ENCODE data around the gene VCP. TPM values are rescaled to one million over a fixed set of nuclear protein-coding genes. Genes with fewer than 3 reads are reported as not detected.
A peak's percentile ranks its signal among the peaks of the same experiment; 100 is the strongest.

The VCP gene
- total and polyA plus RNA-seq, 9 of the 15 experiments (the other 6 are each of a cell fraction or from before 2014, with no cell fraction given), result 7.1 to 257 (median 199) TPM

- no peak for TF ChIP-seq ZMIZ1 (IDR thresholded peaks at IDR 0.05; ENCODE audit: low read depth in 2 of 2, low read length in 2 of 2)
Measured at GRCh38 chr9:35073279-35073612, 821 bp upstream of the VCP start (continued).

GRCh38 chr9:35071814-35072460, 488 bp downstream of the VCP start:
- Histone ChIP-seq H2AFZ (ENCODE audit: low read depth, low read length) (peak overlapping the region; percentile 64; the same call in 1 of the 2 replicates), H3K4me1 (replicated peaks in 1 of 2; ENCODE audit: control insufficient read depth in 2 of 2, insufficient read depth in 2 of 2, low read length in 2 of 2) (peaks cover 5 to 15% of the 10 kb centered on the region in 2 experiments; a peak in 3 of 5 replicates), H3K27me3 (ENCODE audit: control insufficient read depth in 2 of 2, insufficient read depth in 2 of 2, low read length in 2 of 2) (no peaks in the 10 kb centered on the region), H3K9ac (ENCODE audit: insufficient read depth in 1 of 2, low read depth in 2 of 2, low read length in 2 of 2) (peak overlapping the region; percentile 93 to 95), H3K4me2 (ENCODE audit: insufficient read depth, low read length) (peak overlapping the region; percentile 90), H3K9me1 (ENCODE audit: control insufficient read depth, insufficient read depth, low read length) (no peaks in the 10 kb centered on the region), H3K79me2 (ENCODE audit: control insufficient read depth, insufficient read depth, low read length) (peaks cover 54% of the 10 kb centered on the region), H3K36me3 (ENCODE audit: control insufficient read depth, insufficient read depth, low read length) (peaks cover 78% of the 10 kb centered on the region), H3K4me3 (peak overlapping the region; percentile 99), H3K27ac (ENCODE audit: extremely low read depth, low read depth, low read length) (peak overlapping the region; percentile 97), H3K9me3 (replicated peaks; ENCODE audit: control insufficient read depth, insufficient read depth, low read depth, low read length) (no peaks in the 10 kb centered on the region), H4K20me1 (replicated peaks; ENCODE audit: control insufficient read depth, insufficient read depth, low read length) (peaks cover 33% of the 10 kb centered on the region)
- BruUV-seq (replicated peaks), result no TSS peak
- ATAC-seq (peak; percentile 92), FAIRE-seq (no peak), DNase-seq (ENCODE audit: extremely low read depth in 1 of 4, low spot score in 3 of 4) (peak; percentile 81 to 90 (median 87))
- 0% methylated on average over 27 of the region's 79 CpGs for WGBS (ENCODE audit: insufficient coverage, low coverage, missing lambda C conversion rate)
- POLR2A ChIA-PET, result interaction anchor here (0.5 to 3.0 kb wide), 21 partner anchors 8 to 1150 kb away, joined by 3 to 32 read pairs (median 3); partner anchors contain the start of genes FANCG and STOML2
- intact Hi-C loops (cut with micrococcal nuclease) (loop anchor here (2.0 kb wide), 2 partner anchors 25 to 43 kb away; partner anchors contain the start of genes ATOSB and PIGO), in situ Hi-C loops (cut with MboI) (no loop called here)
- CTCF ChIA-PET (ENCODE audit: low intra/inter-chr PET ratio), result interaction anchor here (0.7 kb wide), 1 partner anchor 839 kb away, joined by 3 read pairs; no protein-coding TSS in a partner anchor
- no peak for TF ChIP-seq NR0B1 (IDR thresholded peaks at IDR 0.05; ENCODE audit: partially characterized antibody)
- TF ChIP-seq MTA3 (IDR thresholded peaks at IDR 0.05; ENCODE audit: borderline replicate concordance), result no peak; the same call in 1 of the 2 replicates
- TF ChIP-seq RREB1 (CRISPR knock-in tag; IDR thresholded peaks at IDR 0.05), result peak; percentile 43; the same call in 1 of the 2 replicates
- no peak for TF ChIP-seq HLTF (IDR thresholded peaks at IDR 0.05)
- TF ChIP-seq CSDE1 (IDR thresholded peaks at IDR 0.05), result no peak
- TF ChIP-seq ETS2 (tag; IDR thresholded peaks at IDR 0.05; ENCODE audit: borderline replicate concordance, poor library complexity, severe bottlenecking), result no peak
- TF ChIP-seq ZNF561 (CRISPR knock-in tag; conservative IDR thresholded peaks at IDR 0.05), result no peak

All from K562 (cell line).